ENCODE data around the gene MYH16. TPM values are rescaled to one million over a fixed set of nuclear protein-coding genes. Genes with fewer than 3 reads are reported as not detected.
"Not testable (repeated sequence)": the region's sequence is repeated elsewhere in the genome, so short reads cannot be mapped to it uniquely, and the experiment has no call there.

The MYH16 gene
- total RNA-seq, 1 experiment from 2014 or later: 2.8 TPM

DNA sequence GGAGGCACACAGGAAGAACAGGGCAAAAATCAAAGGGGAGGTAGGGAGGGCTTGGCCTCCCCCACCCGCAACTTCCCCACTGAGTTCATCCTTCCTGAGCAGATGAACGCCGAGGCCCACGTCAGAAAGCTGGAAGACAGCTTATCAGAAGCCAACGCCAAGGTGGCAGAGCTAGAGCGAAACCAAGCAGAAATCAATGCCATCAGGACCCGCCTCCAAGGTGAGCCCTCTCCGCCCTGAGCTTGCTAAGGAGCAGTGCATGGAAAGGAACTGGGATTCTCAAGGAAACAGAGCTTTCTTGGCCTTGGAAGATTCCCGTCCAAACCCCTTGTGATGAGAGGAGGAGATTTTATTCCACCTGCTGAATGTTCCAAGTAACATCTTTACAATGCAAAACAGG lies 16.5 kb downstream of the MYH16 start:
- DNase-seq (no peak), ATAC-seq (no peak)
- Histone ChIP-seq H3K4me1 (ENCODE audit: insufficient read depth, low read length) (no peaks in the 10 kb centered on the region), H3K9me2 (replicated peaks; ENCODE audit: low read length) (no peaks in the 10 kb centered on the region), H3K79me2 (ENCODE audit: low read length) (no peaks in the 10 kb centered on the region), H2AFZ (ENCODE audit: low read length) (no peak overlapping the region), H3K36me3 (ENCODE audit: low read depth, low read length) (no peaks in the 10 kb centered on the region), H3K4me3 (ENCODE audit: low read length) (no peak overlapping the region), H3K27ac (ENCODE audit: low read length) (no peak overlapping the region), H4K20me1 (ENCODE audit: low read length) (no peaks in the 10 kb centered on the region), H3F3A (ENCODE audit: low read length, unreplicated experiment) (no peaks in the 10 kb centered on the region), H3K9me3 (ENCODE audit: low read length) (no peaks in the 10 kb centered on the region), H3K9ac (ENCODE audit: low read length) (no peak overlapping the region), H3K27me3 (ENCODE audit: low read length) (no peaks in the 10 kb centered on the region), H3K4me2 (ENCODE audit: low read length) (no peak overlapping the region)
- ChIA-PET POLR2A (ENCODE audit: unreplicated experiment) (no interaction called here), CTCF (no interaction called here)
- intact Hi-C loops (cut with micrococcal nuclease): no loop called here
- no TSS peak for BruUV-seq (replicated peaks)
- no peak for TF ChIP-seq EZH2 (IDR thresholded peaks at IDR 0.05; ENCODE audit: low read length, unreplicated experiment)
- TF ChIP-seq EZH2phosphoT487 (IDR thresholded peaks at IDR 0.05; ENCODE audit: borderline replicate concordance, low read length): no peak
- no peak for TF ChIP-seq CTCF (conservative IDR thresholded peaks at IDR 0.05; ENCODE audit: low read depth, low read length)

GRCh38 chr7:99290148-99290547 lies 17.5 kb downstream of the MYH16 start:
- CTCF ChIA-PET; intact Hi-C loops (cut with micrococcal nuclease): not testable (repeated sequence)

GRCh38 chr7:99290980-99291607 lies 18.5 kb downstream of the MYH16 start:
- TF ChIP-seq CTCF (conservative IDR thresholded peaks at IDR 0.05; ENCODE audit: low read depth, low read length) (no peak), EZH2phosphoT487 (IDR thresholded peaks at IDR 0.05; ENCODE audit: borderline replicate concordance, low read length) (no peak), EZH2 (IDR thresholded peaks at IDR 0.05; ENCODE audit: low read length, unreplicated experiment) (no peak)
- Histone ChIP-seq H3K4me1 (ENCODE audit: insufficient read depth, low read length) (no peaks in the 10 kb centered on the region), H3K9me2 (replicated peaks; ENCODE audit: low read length) (no peaks in the 10 kb centered on the region), H3K27me3 (ENCODE audit: low read length) (no peaks in the 10 kb centered on the region), H3F3A (ENCODE audit: low read length, unreplicated experiment) (no peaks in the 10 kb centered on the region), H3K4me2 (ENCODE audit: low read length) (no peak overlapping the region), H3K36me3 (ENCODE audit: low read depth, low read length) (no peaks in the 10 kb centered on the region), H3K79me2 (ENCODE audit: low read length) (no peaks in the 10 kb centered on the region), H3K9me3 (ENCODE audit: low read length) (no peaks in the 10 kb centered on the region), H3K4me3 (ENCODE audit: low read length) (no peak overlapping the region), H4K20me1 (ENCODE audit: low read length) (no peaks in the 10 kb centered on the region), H3K9ac (ENCODE audit: low read length) (no peak overlapping the region), H2AFZ (ENCODE audit: low read length) (no peak overlapping the region), H3K27ac (ENCODE audit: low read length) (no peak overlapping the region)
- CTCF ChIA-PET: interaction anchor here (0.7 kb wide), 1 partner anchor 369 kb away, joined by 3 read pairs; no protein-coding TSS in a partner anchor
- intact Hi-C loops (cut with micrococcal nuclease): no loop called here
- no TSS peak for BruUV-seq (replicated peaks)
- DNase-seq: no peak
- ATAC-seq: no peak
- POLR2A ChIA-PET (ENCODE audit: unreplicated experiment): no interaction called here

More at GRCh38 chr7:99290148-99290547, 17.5 kb downstream of the MYH16 start:
- H3K27me3 ChIP-seq (ENCODE audit: low read length); POLR2A ChIA-PET (ENCODE audit: unreplicated experiment); H3K4me1 ChIP-seq (ENCODE audit: insufficient read depth, low read length); H3K79me2 ChIP-seq (ENCODE audit: low read length); DNase-seq; H3F3A ChIP-seq (ENCODE audit: low read length, unreplicated experiment); BruUV-seq (replicated peaks); H3K4me3 ChIP-seq (ENCODE audit: low read length); H3K9me3 ChIP-seq (ENCODE audit: low read length); H3K4me2 ChIP-seq (ENCODE audit: low read length); H2AFZ ChIP-seq (ENCODE audit: low read length); H4K20me1 ChIP-seq (ENCODE audit: low read length); H3K27ac ChIP-seq (ENCODE audit: low read length); H3K36me3 ChIP-seq (ENCODE audit: low read depth, low read length); ATAC-seq; H3K9me2 ChIP-seq (replicated peaks; ENCODE audit: low read length); H3K9ac ChIP-seq (ENCODE audit: low read length): not testable (repeated sequence)
